IMR-90 (cell line): ENCODE measurements around the gene MECR.

Experiments used
- BHLHE40 ChIP-seq: fragments of 150-350 bp; IDR thresholded peaks from 2 replicates; pipeline ENCODE4 v1.6.1; 2016; ENCODE audit warnings: mild to moderate bottlenecking, low read depth, low read length
- CTCF ChIP-seq: conservative IDR thresholded peaks from 2 replicates; pipeline ENCODE4 v1.5.1; 2012; ENCODE audit warnings: mild to moderate bottlenecking, low read depth, low read length, improper control_type of control experiment
- ELK1 ChIP-seq: fragments of 150-350 bp; IDR thresholded peaks from 2 replicates; pipeline ENCODE4 v1.6.1; 2016; ENCODE audit warnings: low read depth, mild to moderate bottlenecking, low read length, moderate library complexity, borderline replicate concordance
- MAFK ChIP-seq: IDR thresholded peaks from 2 replicates; pipeline ENCODE4 v1.6.1; 2012; ENCODE audit warnings: low read depth, low read length, improper control_type of control experiment
- MXI1 ChIP-seq: IDR thresholded peaks from 2 replicates; pipeline ENCODE4 v1.6.1; 2012; ENCODE audit warnings: low read depth, mild to moderate bottlenecking, low read length, moderate library complexity, borderline replicate concordance
- NFE2L2 ChIP-seq: fragments of 150-350 bp; IDR thresholded peaks from 2 replicates; pipeline ENCODE4 v1.6.1; 2016; ENCODE audit warnings: low read depth, mild to moderate bottlenecking, low read length
- POLR2A ChIP-seq: IDR thresholded peaks from 2 replicates; pipeline ENCODE4 v1.6.1; 2012; ENCODE audit warnings: mild to moderate bottlenecking, low read depth, low read length
- RAD21 ChIP-seq: IDR thresholded peaks from 2 replicates; pipeline ENCODE4 v1.6.1; 2012; ENCODE audit warnings: low read length, improper control_type of control experiment
- RCOR1 ChIP-seq: IDR thresholded peaks from 2 replicates; pipeline ENCODE4 v1.6.1; 2012; ENCODE audit warnings: mild to moderate bottlenecking, low read length, improper control_type of control experiment; ENCODE audit not compliant: insufficient replicate concordance
- RFX5 ChIP-seq: IDR thresholded peaks from 2 replicates; pipeline ENCODE4 v1.8.0; 2012; ENCODE audit warnings: low read depth, mild to moderate bottlenecking, low read length, moderate library complexity
- SMC3 ChIP-seq: fragments of 150-350 bp; IDR thresholded peaks from 2 replicates; pipeline ENCODE4 v1.6.1; 2016; ENCODE audit warnings: low read depth, mild to moderate bottlenecking, antibody characterized with exemption, low read length, moderate library complexity
- TF ChIP-seq, protein P1 (sequence below): fragments of 150-350 bp; IDR thresholded peaks from 2 replicates; pipeline ENCODE4 v1.6.1; 2017; ENCODE audit warnings: mild to moderate bottlenecking, antibody characterized with exemption, low read length, low read depth

GRCh38 chr1:29195881-29196291 lies 34.8 kb downstream of the MECR start:
- TF ChIP-seq, protein P1, sequence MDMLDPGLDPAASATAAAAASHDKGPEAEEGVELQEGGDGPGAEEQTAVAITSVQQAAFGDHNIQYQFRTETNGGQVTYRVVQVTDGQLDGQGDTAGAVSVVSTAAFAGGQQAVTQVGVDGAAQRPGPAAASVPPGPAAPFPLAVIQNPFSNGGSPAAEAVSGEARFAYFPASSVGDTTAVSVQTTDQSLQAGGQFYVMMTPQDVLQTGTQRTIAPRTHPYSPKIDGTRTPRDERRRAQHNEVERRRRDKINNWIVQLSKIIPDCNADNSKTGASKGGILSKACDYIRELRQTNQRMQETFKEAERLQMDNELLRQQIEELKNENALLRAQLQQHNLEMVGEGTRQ: no peak
- TF ChIP-seq POLR2A (no peak), CTCF (no peak), RFX5 (no peak), RCOR1 (no peak), ELK1 (no peak), MXI1 (no peak), RAD21 (no peak), SMC3 (no peak), MAFK (no peak), BHLHE40 (no peak), NFE2L2 (no peak)
